CD4-positive, alpha-beta T cell treated with Interleukin-6 at 100 ng/mL for 8 hours (primary cell): ENCODE measurements around the gene SNAPC4.
"Not testable (repeated sequence)": the region's sequence is repeated elsewhere in the genome, so short reads cannot be mapped to it uniquely, and the experiment has no call there.

ENCODE experiments used
- DNase-seq: peaks from one replicate; pipeline ENCODE4 v3.0.0-alpha.2; 2020; ENCODE audit warnings: mixed read lengths, low spot score

Gene SNAPC4

GRCh38 chr9:136433849-136434579 is 34.0 kb upstream of the SNAPC4 start:
- no peak for DNase-seq

DNA sequence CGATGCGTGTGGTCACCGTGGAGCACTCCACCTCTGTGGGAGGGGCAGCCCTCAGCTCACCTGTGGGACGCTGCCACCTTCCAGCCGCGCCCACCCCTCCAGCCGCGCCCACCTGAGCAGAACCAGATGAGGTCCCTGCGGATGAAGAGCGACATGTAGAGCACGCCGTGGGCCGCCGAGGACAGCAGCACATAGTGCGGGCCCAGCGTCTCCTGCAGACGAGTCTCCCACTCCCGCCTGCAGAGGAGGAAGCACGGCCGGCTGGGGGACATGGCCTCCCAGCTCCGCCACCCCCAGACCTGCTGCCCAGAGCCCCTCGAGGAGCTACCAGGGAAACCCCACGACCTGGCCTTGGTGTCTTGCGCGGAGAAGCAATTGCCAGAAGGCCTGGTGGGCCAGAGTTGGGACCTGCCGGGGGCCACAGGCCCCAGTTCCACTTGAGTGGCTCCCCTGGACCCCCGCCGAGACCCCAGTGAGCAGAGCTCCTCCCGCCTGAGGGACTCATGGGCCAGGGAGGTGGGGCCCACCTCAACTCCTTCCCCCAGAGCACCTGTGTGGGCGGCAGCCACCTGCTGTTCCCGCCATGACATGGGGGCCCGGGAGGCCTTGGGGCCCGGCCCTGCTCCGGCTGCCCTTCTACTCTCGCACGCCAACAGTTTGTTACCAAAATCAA is 33.2 kb upstream of the SNAPC4 start:
- no peak for DNase-seq

GRCh38 chr9:136432591-136432990 is 32.6 kb upstream of the SNAPC4 start:
- DNase-seq = no peak

DNA sequence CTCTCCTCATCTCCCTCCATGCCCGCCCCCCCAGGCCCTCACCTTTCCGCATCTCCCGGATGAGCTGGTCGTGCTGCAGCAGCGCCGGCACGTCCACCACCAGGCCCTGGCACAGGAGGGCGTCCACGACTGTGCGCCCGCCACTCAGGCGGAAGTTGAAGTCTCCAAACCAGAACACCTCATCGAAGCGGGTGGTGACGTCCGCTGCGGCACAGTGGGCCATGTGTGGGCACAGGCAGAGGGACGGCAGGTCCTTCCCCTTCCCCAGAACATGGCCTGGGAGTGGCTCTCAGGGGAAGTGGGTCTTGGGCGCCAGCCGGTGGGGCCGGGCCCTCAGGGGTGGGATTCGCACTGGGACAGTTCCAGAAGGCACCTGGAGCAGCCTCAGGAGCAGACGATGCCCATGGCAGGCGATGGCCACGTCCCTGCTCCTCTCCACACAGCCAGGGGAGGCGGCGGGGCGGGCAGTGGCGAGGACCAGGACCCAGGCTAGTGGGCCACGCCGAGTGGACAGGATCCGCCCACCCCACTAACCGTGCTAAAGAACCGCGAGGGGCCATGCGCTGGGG is 31.9 kb upstream of the SNAPC4 start:
- DNase-seq = no peak

GRCh38 chr9:136430588-136431234 is 30.7 kb upstream of the SNAPC4 start:
- DNase-seq = no peak

DNA sequence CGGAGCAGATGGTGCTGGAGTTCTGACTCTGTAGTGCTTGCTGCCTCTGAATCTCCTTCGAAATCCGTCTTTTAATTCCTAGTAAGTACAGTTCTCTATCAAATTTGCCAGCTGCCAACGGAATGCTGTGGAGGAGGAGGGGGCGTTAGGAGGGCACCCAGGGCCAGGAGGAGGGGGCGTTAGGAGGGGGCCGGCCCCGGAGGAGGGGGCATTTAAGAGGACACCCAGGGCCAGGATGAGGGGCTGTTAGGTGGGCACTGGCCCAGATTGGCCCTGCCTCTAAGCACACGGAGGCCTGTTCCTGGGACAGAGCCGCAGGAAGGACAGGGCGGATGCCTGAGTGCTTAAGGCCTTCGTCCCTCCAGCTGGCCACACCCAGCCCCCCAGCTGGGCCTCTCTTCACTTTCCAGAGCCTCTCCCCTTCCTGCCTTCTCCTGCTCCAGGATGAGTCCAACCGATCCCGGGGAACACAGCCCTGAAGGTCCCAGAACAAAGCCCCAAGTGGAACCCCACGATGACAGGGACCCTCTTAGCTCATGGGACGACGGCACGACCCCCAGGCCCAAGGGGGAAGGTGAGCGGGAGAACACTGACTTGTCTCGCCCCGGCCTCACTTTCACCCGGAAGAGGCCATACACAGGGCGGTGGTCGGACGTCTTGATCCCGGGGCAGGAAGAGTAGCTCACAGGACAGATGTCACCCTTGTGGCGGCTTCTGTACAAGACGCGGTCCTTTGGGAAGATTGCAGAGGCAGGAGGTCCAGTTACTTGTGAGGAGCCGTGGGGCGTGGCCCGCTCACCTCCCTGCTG is 29.9 kb upstream of the SNAPC4 start:
- no peak for DNase-seq

GRCh38 chr9:136429075-136429628 is 29.2 kb upstream of the SNAPC4 start:
- no peak for DNase-seq

- no peak for DNase-seq
Measured at GRCh38 chr9:136426787-136427186, 26.8 kb upstream of the SNAPC4 start.

GRCh38 chr9:136425367-136425766 is 25.4 kb upstream of the SNAPC4 start:
- not testable (repeated sequence) for DNase-seq

GRCh38 chr9:136424750-136425362 is 24.9 kb upstream of the SNAPC4 start:
- DNase-seq = no peak

- no peak for DNase-seq
Measured at GRCh38 chr9:136423432-136424146, 23.6 kb upstream of the SNAPC4 start.

GRCh38 chr9:136422876-136423275 is 22.9 kb upstream of the SNAPC4 start:
- DNase-seq = no peak

DNA sequence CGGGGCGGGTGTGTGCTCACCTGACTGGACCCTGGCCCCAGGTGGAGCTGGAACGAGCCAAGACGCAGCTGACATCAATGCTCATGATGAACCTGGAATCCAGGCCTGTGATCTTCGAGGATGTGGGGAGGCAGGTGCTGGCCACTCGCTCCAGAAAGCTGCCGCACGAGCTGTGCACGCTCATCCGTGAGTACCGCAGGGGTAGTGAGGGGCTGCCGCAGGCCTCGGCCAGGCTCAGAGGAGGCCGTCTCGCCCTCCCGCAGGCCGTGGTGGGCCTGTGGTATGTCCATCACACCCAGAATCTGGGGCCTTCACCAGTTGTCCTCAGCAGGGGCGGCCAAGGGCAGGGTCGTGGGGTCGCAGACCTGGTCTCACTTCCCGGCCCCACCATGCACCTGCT is 21.8 kb upstream of the SNAPC4 start:
- DNase-seq = no peak

- no peak for DNase-seq
Measured at GRCh38 chr9:136419092-136419420, 19.1 kb upstream of the SNAPC4 start.

DNA sequence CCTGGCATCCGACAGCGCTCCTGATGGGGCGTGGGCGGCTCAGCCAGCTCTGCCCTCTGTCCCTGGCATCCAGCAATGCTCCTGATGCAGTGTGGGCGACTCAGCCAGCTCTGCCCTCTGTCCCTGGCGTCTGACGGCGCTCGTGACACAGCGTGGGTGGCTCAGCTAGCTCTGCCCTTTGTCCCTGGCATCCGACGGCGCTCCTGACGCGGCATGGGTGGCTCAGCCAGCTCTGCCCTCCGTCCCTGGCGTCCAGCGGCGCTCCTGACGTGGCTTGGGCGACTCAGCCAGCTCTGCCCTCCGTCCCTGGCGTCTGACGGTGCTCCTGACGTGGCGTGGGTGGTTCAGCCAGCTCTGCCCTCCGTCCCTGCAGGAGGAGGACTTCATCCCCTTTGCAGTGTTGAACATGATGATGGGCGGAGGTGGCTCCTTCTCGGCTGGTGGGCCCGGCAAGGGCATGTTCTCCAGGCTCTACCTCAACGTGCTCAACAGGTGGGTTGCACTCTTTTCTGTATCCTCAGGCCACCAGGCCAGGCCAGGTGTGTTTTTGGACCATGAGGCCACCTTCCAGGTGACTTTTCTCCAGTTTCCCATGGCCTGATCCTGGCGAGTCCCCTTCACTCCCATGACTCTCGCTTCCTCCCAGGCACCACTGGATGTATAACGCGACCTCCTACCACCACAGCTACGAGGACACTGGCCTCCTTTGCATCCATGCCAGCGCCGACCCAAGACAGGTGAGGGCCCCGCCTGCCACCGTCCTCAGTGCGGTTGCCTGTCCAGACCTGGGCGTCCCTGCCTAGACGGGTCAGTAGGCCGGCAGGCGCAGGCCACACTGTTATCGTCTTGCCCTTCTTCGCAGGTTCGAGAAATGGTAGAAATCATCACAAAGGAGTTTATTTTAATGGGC is 18.5 kb upstream of the SNAPC4 start:
- DNase-seq = no peak

DNA sequence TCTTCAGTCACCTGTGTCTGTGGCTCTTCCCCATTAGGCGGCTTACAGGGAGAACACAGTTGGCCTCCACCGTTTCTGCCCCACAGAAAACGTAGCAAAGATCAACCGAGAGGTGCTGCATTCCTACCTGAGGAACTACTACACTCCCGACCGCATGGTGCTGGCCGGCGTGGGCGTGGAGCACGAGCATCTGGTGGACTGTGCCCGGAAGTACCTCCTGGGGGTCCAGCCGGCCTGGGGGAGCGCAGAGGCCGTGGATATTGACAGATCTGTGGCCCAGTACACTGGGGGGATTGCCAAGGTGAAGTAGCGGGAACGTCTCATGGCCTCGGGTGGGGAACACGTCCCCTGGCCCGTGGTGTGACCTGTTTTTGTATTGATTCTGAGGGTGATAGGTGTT is 16.9 kb upstream of the SNAPC4 start:
- DNase-seq = no peak

- DNase-seq = no peak
Measured at GRCh38 chr9:136416427-136416826, 16.5 kb upstream of the SNAPC4 start.

DNA sequence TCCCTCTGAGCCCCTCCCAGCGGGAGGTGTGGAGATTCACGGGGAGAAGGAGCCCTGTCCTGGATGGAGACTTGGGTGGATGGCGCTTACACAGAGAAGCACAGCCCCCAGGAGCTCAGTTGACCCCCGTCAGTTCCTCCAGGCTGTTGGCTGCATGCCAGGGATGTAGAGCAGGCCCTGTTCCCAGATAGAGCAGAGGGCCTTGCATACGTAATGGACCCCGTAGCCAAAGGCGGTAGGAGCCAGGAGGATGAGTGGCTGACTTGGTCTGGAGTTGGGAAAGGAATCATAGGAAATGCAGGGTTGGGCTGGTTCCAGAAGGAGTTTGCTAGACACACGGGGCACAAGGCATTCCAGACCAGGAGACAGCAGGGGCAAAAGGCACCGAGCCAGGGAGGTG is 13.0 kb upstream of the SNAPC4 start:
- DNase-seq = no peak

DNA sequence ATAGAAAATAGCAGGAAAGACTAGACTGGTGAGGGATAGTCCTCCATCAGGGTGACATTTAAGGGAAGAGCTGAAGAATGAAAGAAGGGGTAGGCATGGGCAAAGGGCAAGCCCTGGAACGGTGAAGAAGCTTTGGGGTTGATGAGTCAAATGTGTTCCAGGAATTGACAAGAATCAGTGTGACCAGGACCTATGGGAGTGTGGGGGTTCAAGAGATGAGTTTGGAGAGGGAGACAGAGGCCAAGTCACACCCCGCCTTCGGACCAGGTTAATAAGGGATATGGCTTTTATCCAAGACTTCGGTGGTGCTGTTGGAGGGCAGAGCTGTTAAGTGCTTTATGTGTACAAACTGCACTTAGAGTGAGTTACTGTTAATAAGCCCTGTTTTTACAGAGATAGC is 11.4 kb upstream of the SNAPC4 start:
- no peak for DNase-seq
